IPS-15b (cell line): Measurements from ENCODE around the gene PTCD3.

Experiments
- H3K27me3 ChIP-seq: one replicate; pipeline ENCODE4 v1.6.1; 2013; ENCODE audit warnings: low read length; ENCODE audit not compliant: control insufficient read depth, insufficient read depth
- H3K36me3 ChIP-seq: one replicate; pipeline ENCODE4 v1.6.1; 2013; ENCODE audit warnings: low read length; ENCODE audit not compliant: control insufficient read depth, insufficient read depth
- H3K4me1 ChIP-seq: one replicate; pipeline ENCODE4 v1.6.1; 2013; ENCODE audit warnings: mild to moderate bottlenecking, low read length; ENCODE audit not compliant: control insufficient read depth, insufficient read depth
- H3K4me3 ChIP-seq: one replicate; pipeline ENCODE4 v1.5.1; 2013; ENCODE audit warnings: low read depth, low read length
- H3K9ac ChIP-seq: one replicate; pipeline ENCODE4 v1.6.1; 2013; ENCODE audit warnings: low read depth, mild to moderate bottlenecking, low read length
- H3K9me3 ChIP-seq: one replicate; pipeline ENCODE4 v1.6.1; 2013; ENCODE audit warnings: mild to moderate bottlenecking, low read length; ENCODE audit not compliant: control insufficient read depth, insufficient read depth

The PTCD3 gene

GRCh38 chr2:86170449-86170848 is 64.4 kb downstream of the PTCD3 start:
- Histone ChIP-seq H3K36me3 (peaks cover 8% of the 10 kb centered on the region), H3K4me1 (no peaks in the 10 kb centered on the region), H3K9ac (no peak overlapping the region), H3K9me3 (no peaks in the 10 kb centered on the region), H3K27me3 (no peaks in the 10 kb centered on the region), H3K4me3 (no peak overlapping the region)

- H3K4me3 ChIP-seq, result no peak overlapping the region
- no peaks in the 10 kb centered on the region for H3K27me3 ChIP-seq
- no peaks in the 10 kb centered on the region for H3K9me3 ChIP-seq
- no peak overlapping the region for H3K9ac ChIP-seq
- peaks cover 8% of the 10 kb centered on the region for H3K36me3 ChIP-seq
- no peaks in the 10 kb centered on the region for H3K4me1 ChIP-seq
Measured at GRCh38 chr2:86171295-86171694, 65.3 kb downstream of the PTCD3 start.

- no peaks in the 10 kb centered on the region for H3K27me3 ChIP-seq
- H3K36me3 ChIP-seq, result peaks cover 8% of the 10 kb centered on the region
Measured at GRCh38 chr2:86172610-86173009, 66.6 kb downstream of the PTCD3 start.

GRCh38 chr2:86174445-86174844 is 68.4 kb downstream of the PTCD3 start:
- peaks cover 3% of the 10 kb centered on the region for H3K36me3 ChIP-seq
- H3K27me3 ChIP-seq, result no peaks in the 10 kb centered on the region
- H3K4me1 ChIP-seq, result no peaks in the 10 kb centered on the region
- no peak overlapping the region for H3K4me3 ChIP-seq
- no peak overlapping the region for H3K9ac ChIP-seq
- no peaks in the 10 kb centered on the region for H3K9me3 ChIP-seq

More at GRCh38 chr2:86172610-86173009, 66.6 kb downstream of the PTCD3 start:
- Histone ChIP-seq H3K9ac (no peak overlapping the region), H3K4me3 (no peak overlapping the region), H3K9me3 (no peaks in the 10 kb centered on the region), H3K4me1 (no peaks in the 10 kb centered on the region)

- Histone ChIP-seq H3K36me3 (peaks cover 3% of the 10 kb centered on the region), H3K4me1 (no peaks in the 10 kb centered on the region), H3K9me3 (no peaks in the 10 kb centered on the region)
Measured at GRCh38 chr2:86175828-86176227, 69.8 kb downstream of the PTCD3 start.

GRCh38 chr2:86176597-86176996 is 70.6 kb downstream of the PTCD3 start:
- Histone ChIP-seq H3K9ac (no peak overlapping the region), H3K4me1 (no peaks in the 10 kb centered on the region), H3K4me3 (no peak overlapping the region), H3K9me3 (no peaks in the 10 kb centered on the region), H3K27me3 (no peaks in the 10 kb centered on the region), H3K36me3 (peaks cover 6% of the 10 kb centered on the region)

More at GRCh38 chr2:86175828-86176227, 69.8 kb downstream of the PTCD3 start:
- no peak overlapping the region for H3K4me3 ChIP-seq
- no peak overlapping the region for H3K9ac ChIP-seq
- H3K27me3 ChIP-seq, result no peaks in the 10 kb centered on the region

- H3K27me3 ChIP-seq, result no peaks in the 10 kb centered on the region
- no peaks in the 10 kb centered on the region for H3K9me3 ChIP-seq
- H3K4me1 ChIP-seq, result no peaks in the 10 kb centered on the region
- peaks cover 3% of the 10 kb centered on the region for H3K36me3 ChIP-seq
- no peak overlapping the region for H3K4me3 ChIP-seq
- H3K9ac ChIP-seq, result no peak overlapping the region
Measured at GRCh38 chr2:86185517-86186212, 79.6 kb downstream of the PTCD3 start.

GRCh38 chr2:86186431-86186830 is 80.4 kb downstream of the PTCD3 start:
- Histone ChIP-seq H3K9me3 (no peaks in the 10 kb centered on the region), H3K9ac (no peak overlapping the region), H3K27me3 (no peaks in the 10 kb centered on the region), H3K36me3 (no peaks in the 10 kb centered on the region), H3K4me3 (no peak overlapping the region), H3K4me1 (no peaks in the 10 kb centered on the region)

- Histone ChIP-seq H3K36me3 (no peaks in the 10 kb centered on the region), H3K9me3 (no peaks in the 10 kb centered on the region), H3K27me3 (no peaks in the 10 kb centered on the region), H3K9ac (no peak overlapping the region), H3K4me1 (peaks cover 6% of the 10 kb centered on the region), H3K4me3 (no peak overlapping the region)
Measured at GRCh38 chr2:86189782-86190416, 83.9 kb downstream of the PTCD3 start.
